HepG2 (cell line): ENCODE measurements around the gene YLPM1. TPM values are rescaled to one million over a fixed set of nuclear protein-coding genes. Genes with fewer than 3 reads are reported as not detected.

ENCODE experiments used
- ATAC-seq: fragments of 200-7000 bp; cut with Tn5 transposase; 3 replicates; pipeline ENCODE4 v1.9.1; 2020; ENCODE audit warnings: mild to moderate bottlenecking, moderate library complexity
- Bru-seq: library from RNA; stranded (reverse); fragments of 400-500 nt; gene quantifications from one replicate; lab custom pipeline; 2021; lab: Mats Ljungman, UMichigan
- BruChase-seq, 2 experiments: library from RNA; stranded (reverse); fragments of 400-500 nt; gene quantifications; one replicate each; lab custom pipeline; 2021; lab: Mats Ljungman, UMichigan
- BruUV-seq: library from RNA; stranded (reverse); fragments of 400-500 nt; replicated peaks from 2 replicates; lab custom pipeline; 2021; lab: Mats Ljungman, UMichigan
- CTCF ChIA-PET: fragments of 300-600 bp; formaldehyde crosslinking; extraction: SDS; loops from one replicate; lab custom pipeline; 2021; ENCODE audit warnings: low total read pairs, inconsistent platforms, low intra/inter-chr PET ratio; lab: Yijun Ruan, JAX
- POLR2A ChIA-PET: fragments of 350-600 bp; sonication (Branson Sonifier 250); formaldehyde crosslinking; loops from one replicate; lab custom pipeline; 2020; ENCODE audit warnings: antibody characterized with exemption, inconsistent platforms; lab: Yijun Ruan, JAX
- DNase-seq: peaks from one replicate; pipeline ENCODE4 v3.0.0-alpha.2; 2015; ENCODE audit warnings: low spot score
- FAIRE-seq: peaks from 3 replicates; lab custom pipeline; 2011; peaks lifted over from hg19 to GRCh38; lab: Jason Lieb, UNC
- H2AFZ ChIP-seq: one replicate; pipeline ENCODE4 v1.6.1; 2011; ENCODE audit warnings: low read length, inconsistent platforms
- H3K27ac ChIP-seq: fragments of 300-600 bp; 3 replicates; pipeline ENCODE4 v1.8.0; 2011; ENCODE audit warnings: mixed run types, mild to moderate bottlenecking, mixed read lengths, low read length, inconsistent platforms; ENCODE audit not compliant: insufficient read depth; ENCODE audit errors: extremely low read length
- H3K27me3 ChIP-seq, 2 experiments: fragments of 200-600 bp in 1 of 2; 2 replicates in 1 of 2; 3 replicates in 1 of 2; pipeline versions ENCODE4 v1.6.0 to v1.8.0; 2011; ENCODE audit warnings: low read length in 2 of 2, mild to moderate bottlenecking in 2 of 2, moderate library complexity in 2 of 2, inconsistent platforms in 1 of 2; ENCODE audit not compliant: insufficient read depth in 2 of 2, control insufficient read depth in 1 of 2
- H3K36me3 ChIP-seq, 2 experiments: fragments of 200-600 bp in 1 of 2; replicated peaks in 1 of 2; 2 replicates in 1 of 2; 3 replicates in 1 of 2; pipeline versions ENCODE4 v1.5.1 to v1.8.0; 2011; ENCODE audit warnings: low read length in 2 of 2, inconsistent platforms in 1 of 2; ENCODE audit not compliant: insufficient read depth in 2 of 2, control insufficient read depth in 1 of 2
- H3K4me1 ChIP-seq: 2 replicates; pipeline ENCODE4 v1.5.1; 2012; ENCODE audit warnings: low read length, inconsistent platforms; ENCODE audit not compliant: insufficient read depth
- H3K4me2 ChIP-seq: 2 replicates; pipeline ENCODE4 v1.6.0; 2011; ENCODE audit warnings: low read depth, low read length, inconsistent platforms
- H3K4me3 ChIP-seq, 3 experiments: fragments of 200-600 bp in 1 of 3; sonication (generic), shearing (Covaris generic) in 1 of 3; replicated peaks in 1 of 3; 2 replicates each; pipeline ENCODE4 v1.5.1; 2011 to 2016; ENCODE audit warnings: low read length in 3 of 3, inconsistent platforms in 2 of 3, low read depth in 2 of 3, mild to moderate bottlenecking in 2 of 3, control low read depth in 1 of 3, mixed read lengths in 1 of 3; ENCODE audit not compliant: insufficient read depth in 1 of 3
- H3K79me2 ChIP-seq: one replicate; pipeline ENCODE4 v1.6.1; 2011; ENCODE audit warnings: low read length, inconsistent platforms; ENCODE audit not compliant: insufficient read depth
- H3K9ac ChIP-seq: 2 replicates; pipeline ENCODE4 v1.6.0; 2011; ENCODE audit warnings: mild to moderate bottlenecking, low read depth, low read length, inconsistent platforms; ENCODE audit not compliant: insufficient read depth
- H3K9me3 ChIP-seq: 2 replicates; pipeline ENCODE4 v1.5.1; 2012; ENCODE audit warnings: mild to moderate bottlenecking, low read length
- H4K20me1 ChIP-seq: 2 replicates; pipeline ENCODE4 v1.6.0; 2011; ENCODE audit warnings: inconsistent platforms, mild to moderate bottlenecking, low read length, moderate library complexity; ENCODE audit not compliant: insufficient read depth
- CCDC6 ChIP-seq: sonication (generic); formaldehyde crosslinking; IDR thresholded peaks from 2 replicates; pipeline ENCODE4 v1.8.1; 2022; ENCODE audit warnings: mild to moderate bottlenecking, missing genetic modification reagents, moderate library complexity
- CENPT ChIP-seq: sonication (generic); formaldehyde crosslinking; IDR thresholded peaks from 2 replicates; pipeline ENCODE4 v1.8.0; 2022; ENCODE audit warnings: low read depth, mild to moderate bottlenecking, moderate library complexity, missing genetic modification reagents
- DMTF1 ChIP-seq: sonication (generic); formaldehyde crosslinking; IDR thresholded peaks from 2 replicates; pipeline ENCODE4 v1.4.0; 2020; ENCODE audit warnings: mild to moderate bottlenecking, missing genetic modification reagents
- IRF9 ChIP-seq: sonication (generic); formaldehyde crosslinking; IDR thresholded peaks from 2 replicates; pipeline ENCODE4 v1.8.0; 2022; ENCODE audit warnings: missing genetic modification reagents, mild to moderate bottlenecking, borderline replicate concordance
- MAFG ChIP-seq: sonication (generic); formaldehyde crosslinking; IDR thresholded peaks from 2 replicates; pipeline ENCODE4 v1.5.1; 2020; ENCODE audit warnings: mild to moderate bottlenecking, missing genetic modification reagents
- PAWR ChIP-seq: sonication (generic); formaldehyde crosslinking; IDR thresholded peaks from 2 replicates; pipeline ENCODE4 v1.4.0; 2020; ENCODE audit warnings: missing genetic modification reagents, mild to moderate bottlenecking, borderline replicate concordance
- TCF7 ChIP-seq: sonication (generic); IDR thresholded peaks from 2 replicates; pipeline ENCODE4 v1.6.1; 2016; ENCODE audit warnings: antibody characterized with exemption, low read depth
- ZBTB34 ChIP-seq: sonication (generic); formaldehyde crosslinking; IDR thresholded peaks from 2 replicates; pipeline ENCODE4 v1.8.0; 2022; ENCODE audit warnings: mild to moderate bottlenecking, missing genetic modification reagents
- ZNF10 ChIP-seq: sonication (generic); formaldehyde crosslinking; IDR thresholded peaks from 2 replicates; pipeline ENCODE4 v1.4.0; 2020; ENCODE audit warnings: mild to moderate bottlenecking, low read depth, missing genetic modification reagents, borderline replicate concordance
- ZNF136 ChIP-seq: sonication (generic); formaldehyde crosslinking; IDR thresholded peaks from 2 replicates; pipeline ENCODE4 v1.8.1; 2022; ENCODE audit warnings: low read depth, mild to moderate bottlenecking, moderate library complexity, missing genetic modification reagents
- ZNF749 ChIP-seq: sonication (generic); formaldehyde crosslinking; IDR thresholded peaks from 2 replicates; pipeline ENCODE4 v1.8.0; 2022; ENCODE audit warnings: mild to moderate bottlenecking, missing genetic modification reagents, moderate library complexity, borderline replicate concordance
- WGBS: methylation state at CpG from one replicate; pipeline ENCODE4 v1.1.6; 2017; ENCODE audit warnings: low lambda C conversion rate; 5-methylcytosine and 5-hydroxymethylcytosine counted together
- in situ Hi-C: cut with HindIII; loops from 2 replicates; pipeline ENCODE4 v1.10.0; 2017; ENCODE audit warnings: low pct_unique_long_range_greater_than_20kb; ENCODE audit not compliant: extremely low pct_ligation_motif_present
- intact Hi-C: fragments of 100-400 bp; cut with micrococcal nuclease; formaldehyde crosslinking; loops from one replicate; pipeline ENCODE4 v1.10.0; 2022; ENCODE audit not compliant: unreplicated experiment
- long read RNA-seq, 2 experiments: library from RNA in 1 of 2; library from polyadenylated mRNA in 1 of 2; stranded (forward) in 1 of 2; unstranded in 1 of 2; transcript quantifications; one replicate each; pipeline ENCODE4 v2.0.0, GENCODE V29; 2019 to 2022
- polyA minus RNA-seq, 3 experiments: library from RNA; depleted of rRNA, polyadenylated mRNA; stranded (reverse); fragments of >200 nt; gene quantifications; 2 replicates each; pipeline ENCODE4 v1.2.3, GENCODE V29; 2011; ENCODE audit warnings: low replicate concordance in 1 of 3
- polyA plus RNA-seq, 8 experiments: library from polyadenylated mRNA; depleted of rRNA in 3 of 8; stranded (reverse) in 7 of 8; unstranded in 1 of 8; fragments of >200 nt; fragmentation: Illumina TruSeq in 4 of 8; extraction: Trizol in 4 of 8; gene quantifications; 2 replicates each; pipeline versions ENCODE4 v1.2.1 to v1.2.3, GENCODE V29; 2011 to 2016; ENCODE audit warnings: low read depth in 4 of 8, missing spikeins in 1 of 8, mixed read lengths in 1 of 8; ENCODE audit not compliant: insufficient read depth in 1 of 8
- total RNA-seq, 5 experiments: library from RNA; depleted of rRNA; stranded (reverse); fragments of >200 nt; fragmentation: Illumina TruSeq; extraction: Trizol; gene quantifications; 2 replicates each; pipeline ENCODE4 v1.2.3, GENCODE V29; 2016; ENCODE audit warnings: low read depth in 1 of 5

YLPM1 gene
- total RNA-seq (2016; rRNA removed; fragmentation: Illumina TruSeq; extraction: Trizol) (21.9 and 37.6 TPM in 2 replicates), polyA plus RNA-seq (2011; rRNA removed) (6.0 and 6.7 TPM in 2 replicates), polyA minus RNA-seq (2011; rRNA and poly(A)+ RNA removed; ENCODE audit: low replicate concordance) (10.9 and 19.3 TPM in 2 replicates), Bru-seq, nascent RNA (percentile 80 among the genes with signal in this experiment), BruChase-seq, experiment 1, labeled RNA remaining after a 6-hour chase (percentile 85 among the genes with signal in this experiment), BruChase-seq, experiment 2, labeled RNA remaining after a 2-hour chase (percentile 85 among the genes with signal in this experiment)
- total RNA-seq (2016; cell fraction: cytosol; rRNA removed; fragmentation: Illumina TruSeq; extraction: Trizol; ENCODE audit: low read depth), result 6.3 and 7.4 TPM in 2 replicates
- total RNA-seq (2016; cell fraction: insoluble cytoplasmic fraction; rRNA removed; fragmentation: Illumina TruSeq; extraction: Trizol), result 19.0 and 31.8 TPM in 2 replicates
- 10.5 and 12.6 TPM in 2 replicates for total RNA-seq (2016; cell fraction: membrane; rRNA removed; fragmentation: Illumina TruSeq; extraction: Trizol)
- total RNA-seq (2016; cell fraction: nucleus; rRNA removed; fragmentation: Illumina TruSeq; extraction: Trizol), result 76.0 and 88.2 TPM in 2 replicates
- polyA plus RNA-seq (2011; cell fraction: cytosol; rRNA removed), result 1.8 and 2.8 TPM in 2 replicates
- 20.6 and 28.5 TPM in 2 replicates for polyA plus RNA-seq (2011; cell fraction: nucleus; rRNA removed)
- polyA plus RNA-seq (2012), result 24.4 and 27.8 TPM in 2 replicates
- polyA plus RNA-seq (2016; cell fraction: cytosol; fragmentation: Illumina TruSeq; extraction: Trizol; ENCODE audit: low read depth), result 1.3 and 1.4 TPM in 2 replicates
- polyA plus RNA-seq (2016; cell fraction: insoluble cytoplasmic fraction; fragmentation: Illumina TruSeq; extraction: Trizol; ENCODE audit: low read depth), result 27.6 and 35.4 TPM in 2 replicates
- 3.1 and 3.4 TPM in 2 replicates for polyA plus RNA-seq (2016; cell fraction: membrane; fragmentation: Illumina TruSeq; extraction: Trizol; ENCODE audit: low read depth)
- 49.4 and 52.2 TPM in 2 replicates for polyA plus RNA-seq (2016; cell fraction: nucleus; fragmentation: Illumina TruSeq; extraction: Trizol; ENCODE audit: insufficient read depth, low read depth)
- 8.6 and 10.9 TPM in 2 replicates for polyA minus RNA-seq (2011; cell fraction: cytosol; rRNA and poly(A)+ RNA removed)
- polyA minus RNA-seq (2011; cell fraction: nucleus; rRNA and poly(A)+ RNA removed), result 87.4 and 90.9 TPM in 2 replicates
- long read RNA-seq, experiment 1, partial matches to known transcripts, result 8 of 9 reads
- long read RNA-seq, experiment 1, other reads (novel, unspliced or antisense), result 1 of 9 reads
- long read RNA-seq, experiment 2, partial matches to known transcripts, result 28 of 43 reads
- long read RNA-seq, experiment 2, other reads (novel, unspliced or antisense), result 13 of 43 reads

- Histone ChIP-seq H3K9ac (peak within 1 kb of the TSS; percentile 98), H3K27me3 (no peaks in the 10 kb centered on the region; a peak in 1 of 5 replicates), H3K79me2 (peaks cover 48% of the 10 kb centered on the region), H2AFZ (peak within 1 kb of the TSS; percentile 98), H3K4me3 (peak within 1 kb of the TSS; percentile 92 to 96 (median 95)), H3K9me3 (no peaks in the 10 kb centered on the region), H3K27ac (peak within 1 kb of the TSS; percentile 84), H3K4me1 (peaks cover 43% of the 10 kb centered on the region), H3K36me3 (no peaks in the 10 kb centered on the region), H3K4me2 (peak within 1 kb of the TSS; percentile 92), H4K20me1 (peaks cover 24% of the 10 kb centered on the region)
- 0% methylated on average over 25 of the region's 76 CpGs for WGBS
- in situ Hi-C loops, result no loop called here
- no TSS peak for BruUV-seq
- DNase-seq, result peak; percentile 94
- CTCF ChIA-PET, result interaction anchor here (0.7 kb wide), 1 partner anchor 348 kb away, joined by 3 read pairs; no protein-coding TSS in a partner anchor
- ATAC-seq, result peak; percentile 98
- FAIRE-seq, result peak; percentile 99
- intact Hi-C loops, result loop anchor here (2.0 kb wide), 1 partner anchor 50 kb away; the partner anchor contains the start of genes AREL1 and FCF1
- POLR2A ChIA-PET, result interaction anchor here (0.8 to 1.8 kb wide), 7 partner anchors 8 to 364 kb away, joined by 3 to 8 read pairs (median 4); partner anchors contain the start of genes ISCA2, NEK9 and NPC2
- TF ChIP-seq ZNF10 (no peak), CENPT (CRISPR knock-in tag) (no peak), IRF9 (CRISPR knock-in tag) (peak; percentile 50; the same call in 1 of the 2 replicates), PAWR (CRISPR knock-in tag) (no peak), DMTF1 (CRISPR knock-in tag) (no peak), MAFG (CRISPR knock-in tag) (0 out of 2 replicates have a peak, but pooled peaks have one; percentile 50), ZNF749 (CRISPR knock-in tag) (no peak; the same call in 1 of the 2 replicates), ZBTB34 (0 out of 2 replicates have a peak, but pooled peaks have one; percentile 48), ZNF136 (CRISPR knock-in tag) (0 out of 2 replicates have a peak, but pooled peaks have one; percentile 59), CCDC6 (no peak), TCF7 (no peak)
Observed at GRCh38 chr14:74762917-74763802, at the start of gene YLPM1. Gene YLPM1, plus strand, starts transcription at chr14:74763316. Its CDS starts 174 bp downstream, at chr14:74763490.
